H1 (cell line): ENCODE data around the gene GRIK4. TPM values are rescaled to one million over a fixed set of nuclear protein-coding genes. Genes with fewer than 3 reads are reported as not detected.

Experiments used
- ATF3 ChIP-seq: IDR thresholded peaks from 2 replicates; pipeline ENCODE4 v1.6.1; 2011; ENCODE audit warnings: low read depth, mild to moderate bottlenecking, low read length; ENCODE audit not compliant: insufficient read depth
- BCL11A ChIP-seq, 2 experiments: IDR thresholded peaks; one replicate each; pipeline ENCODE4 v1.6.1; 2011; ENCODE audit warnings: low read depth in 2 of 2, low read length in 2 of 2, mild to moderate bottlenecking in 2 of 2
- BRCA1 ChIP-seq: IDR thresholded peaks from 2 replicates; pipeline ENCODE4 v1.6.1; 2012; ENCODE audit warnings: low read depth, low read length, improper control_type of control experiment
- CHD1 ChIP-seq: IDR thresholded peaks from 2 replicates; pipeline ENCODE4 v1.6.1; 2012; ENCODE audit warnings: low read depth, low read length, improper control_type of control experiment
- CTCF ChIP-seq, 3 experiments: IDR thresholded peaks; 1 replicate in 2 of 3; 2 replicates in 1 of 3; pipeline versions ENCODE4 v1.5.1 to v1.6.1; 2011; ENCODE audit warnings: low read length in 3 of 3, mild to moderate bottlenecking in 3 of 3, inconsistent platforms in 2 of 3, low read depth in 1 of 3, moderate library complexity in 1 of 3; ENCODE audit not compliant: insufficient read depth in 1 of 3; ENCODE audit errors: control extremely low read depth in 1 of 3
- E2F6 ChIP-seq: IDR thresholded peaks from 2 replicates; pipeline ENCODE4 v1.6.1; 2012; ENCODE audit warnings: inconsistent platforms
- EZH2 ChIP-seq: fragments of 200-600 bp; sonication (generic); IDR thresholded peaks from 2 replicates; pipeline ENCODE4 v1.7.1; 2012; ENCODE audit warnings: low read depth, mild to moderate bottlenecking, moderate library complexity, low read length, inconsistent platforms; ENCODE audit not compliant: severe bottlenecking
- JUN ChIP-seq: IDR thresholded peaks from 2 replicates; pipeline ENCODE4 v1.6.1; 2011; ENCODE audit warnings: low read depth, mild to moderate bottlenecking, improper control_type of control experiment, low read length
- JUND ChIP-seq: IDR thresholded peaks from 2 replicates; pipeline ENCODE4 v1.6.1; 2011; ENCODE audit warnings: mild to moderate bottlenecking, improper control_type of control experiment, low read length
- MAFK ChIP-seq: IDR thresholded peaks from 2 replicates; pipeline ENCODE4 v1.6.1; 2012; ENCODE audit warnings: low read depth, mild to moderate bottlenecking, improper control_type of control experiment, low read length
- MAX ChIP-seq: IDR thresholded peaks from 2 replicates; pipeline ENCODE4 v1.6.1; 2012; ENCODE audit warnings: inconsistent platforms
- NRF1 ChIP-seq: IDR thresholded peaks from 2 replicates; pipeline ENCODE4 v1.6.1; 2011; ENCODE audit warnings: mild to moderate bottlenecking, low read depth, low read length, improper control_type of control experiment
- PHF8 ChIP-seq: fragments of 200-600 bp; sonication (generic); conservative IDR thresholded peaks from 2 replicates; pipeline ENCODE4 v1.7.1; 2012; ENCODE audit warnings: low read depth, mild to moderate bottlenecking, inconsistent platforms, low read length, moderate library complexity
- RAD21 ChIP-seq, 2 experiments: IDR thresholded peaks in 1 of 2; conservative IDR thresholded peaks in 1 of 2; 2 replicates each; pipeline ENCODE4 v1.6.1; 2011; ENCODE audit warnings: low read depth in 2 of 2, low read length in 2 of 2, improper control_type of control experiment in 1 of 2, inconsistent platforms in 1 of 2, mild to moderate bottlenecking in 1 of 2, moderate library complexity in 1 of 2
- SAP30 ChIP-seq: fragments of 300-600 bp; sonication (generic); IDR thresholded peaks from 2 replicates; pipeline ENCODE4 v1.7.1; 2012; ENCODE audit warnings: low read length, moderate library complexity, mild to moderate bottlenecking, inconsistent platforms; ENCODE audit not compliant: insufficient read depth, insufficient replicate concordance
- SIN3A ChIP-seq, 2 experiments: IDR thresholded peaks in 1 of 2; conservative IDR thresholded peaks in 1 of 2; 2 replicates each; pipeline ENCODE4 v1.6.1; 2011 to 2012; ENCODE audit warnings: low read length in 2 of 2, improper control_type of control experiment in 1 of 2, low read depth in 1 of 2, mild to moderate bottlenecking in 1 of 2
- SIRT6 ChIP-seq: IDR thresholded peaks from one replicate; pipeline ENCODE4 v1.7.1; 2012; ENCODE audit warnings: low read length, inconsistent platforms
- SUZ12 ChIP-seq: fragments of 200-600 bp; sonication (generic); IDR thresholded peaks from 2 replicates; pipeline ENCODE4 v1.6.1; 2012; ENCODE audit warnings: mild to moderate bottlenecking, inconsistent platforms, low read length, moderate library complexity, mixed read lengths
- ZNF274 ChIP-seq: IDR thresholded peaks from 2 replicates; pipeline ENCODE4 v1.7.0; 2012; ENCODE audit warnings: low read length, borderline replicate concordance; ENCODE audit errors: extremely low read depth
- polyA plus RNA-seq, 7 experiments: library from polyadenylated mRNA; depleted of rRNA in 3 of 7; stranded (reverse) in 5 of 7; unstranded in 2 of 7; fragments of >200 nt in 5 of 7; fragments of 200-250 nt in 2 of 7; gene quantifications; 1 replicate in 5 of 7; 2 replicates in 1 of 7; 4 replicates in 1 of 7; pipeline versions ENCODE4 v1.2.1 to v1.2.3, GENCODE V29; 2011 to 2013; ENCODE audit warnings: missing spikeins in 2 of 7, mixed read lengths in 2 of 7
- total RNA-seq: library from RNA; stranded (reverse); fragmentation: NEBNext Ultra II Directional; extraction: Animal tissue kit (Norgen Biotek cat#: 25700); gene quantifications from 2 replicates; pipeline ENCODE4 v1.2.1, GENCODE V29; 2021

The GRIK4 gene
- total and polyA plus RNA-seq, 2 of the 8 experiments (the other 6 are each of a cell fraction or from before 2014, with no cell fraction given): 1.2 to 2.9 TPM

- TF ChIP-seq CTCF (IDR thresholded peaks at IDR 0.05; ENCODE audit: control extremely low read depth in 1 of 3, insufficient read depth in 1 of 3, low read depth in 1 of 3, low read length in 3 of 3): peak in 2 of 3 experiments; percentile 18 to 42; a peak in 1 of 4 replicates
- no peak for TF ChIP-seq JUN
- no peak for TF ChIP-seq PHF8
- TF ChIP-seq NRF1: no peak
- no peak for TF ChIP-seq SIN3A (conservative IDR thresholded peaks at IDR 0.05 in 1 of 2, IDR thresholded peaks at IDR 0.05 in 1 of 2; ENCODE audit: low read depth in 1 of 2, low read length in 2 of 2)
- peak in 1 of 2 experiments; percentile 27; a peak in 3 of 4 replicates for TF ChIP-seq RAD21 (IDR thresholded peaks at IDR 0.05 in 1 of 2, conservative IDR thresholded peaks at IDR 0.05 in 1 of 2; ENCODE audit: low read depth in 2 of 2, low read length in 2 of 2)
- no peak for TF ChIP-seq SIRT6
- TF ChIP-seq MAFK: no peak
- TF ChIP-seq EZH2: peak; percentile 21
- no peak for TF ChIP-seq BRCA1
- TF ChIP-seq MAX: peak; percentile 80
- no peak for TF ChIP-seq ATF3
- no peak for TF ChIP-seq SAP30
- TF ChIP-seq SUZ12: no peak
- TF ChIP-seq JUND: no peak
- TF ChIP-seq BCL11A (IDR thresholded peaks at IDR 0.05; ENCODE audit: low read depth in 2 of 2, low read length in 2 of 2): no peak
- no peak for TF ChIP-seq ZNF274
- no peak for TF ChIP-seq CHD1
- no peak for TF ChIP-seq E2F6
Measured at GRCh38 chr11:120564573-120565311, 53.2 kb downstream of the GRIK4 start (continued).
